Stimulated activated CD4-positive, alpha-beta T cell treated with anti-CD3 and anti-CD28 coated beads, Interleukin-4, amount 100 ng/mL, for 48 hours (primary cell): ENCODE data around the gene KIAA2012.
A peak's percentile ranks its signal among the peaks of the same experiment; 100 is the strongest.
"Not testable (repeated sequence)": the region's sequence is repeated elsewhere in the genome, so short reads cannot be mapped to it uniquely, and the experiment has no call there.

ENCODE experiments used
- DNase-seq, 2 donors: peaks; one replicate each; pipeline ENCODE4 v3.0.0-alpha.2; 2020; ENCODE audit warnings: low read depth in 2 of 2

Gene KIAA2012

GRCh38 chr2:202193305-202193704 lies 120.2 kb downstream of the KIAA2012 start:
- no peak for DNase-seq

- no peak for DNase-seq
These were observed 120.9 kb downstream of the KIAA2012 start for GRCh38 chr2:202193881-202194353.

- DNase-seq: no peak
These were observed 121.4 kb downstream of the KIAA2012 start for GRCh38 chr2:202194418-202194817.

- no peak for DNase-seq
These were observed 123.7 kb downstream of the KIAA2012 start for GRCh38 chr2:202196727-202197126.

- DNase-seq: no peak
These were observed 128.4 kb downstream of the KIAA2012 start for GRCh38 chr2:202201220-202202160.

- DNase-seq: no peak
These were observed 130.3 kb downstream of the KIAA2012 start for GRCh38 chr2:202203348-202203747.

GRCh38 chr2:202204855-202205254 lies 131.8 kb downstream of the KIAA2012 start:
- no peak for DNase-seq

- DNase-seq: no peak
These were observed 135.5 kb downstream of the KIAA2012 start for GRCh38 chr2:202208526-202208925.

GRCh38 chr2:202215179-202215578 lies 142.1 kb downstream of the KIAA2012 start:
- DNase-seq: no peak

GRCh38 chr2:202221873-202222272 lies 148.8 kb downstream of the KIAA2012 start:
- no peak for DNase-seq

- DNase-seq: peak in 1 of 2 donors; percentile 14
These were observed 164.8 kb downstream of the KIAA2012 start for GRCh38 chr2:202237787-202238233.

- peak; percentile 81 to 86 for DNase-seq
These were observed 165.5 kb downstream of the KIAA2012 start, which contains the start of gene SUMO1 for GRCh38 chr2:202238234-202239197. Gene SUMO1 (minus strand): TSS chr2:202238597. CDS start chr2:202238451, 146 bp downstream.

GRCh38 chr2:202247710-202248109 lies 174.7 kb downstream of the KIAA2012 start:
- not testable (repeated sequence) for DNase-seq

- DNase-seq: no peak
These were observed 176.6 kb downstream of the KIAA2012 start for GRCh38 chr2:202249521-202250253.

- DNase-seq: no peak
These were observed 178.4 kb downstream of the KIAA2012 start for GRCh38 chr2:202251494-202251893.
